ENCODE results near the gene UBAP2. TPM values are rescaled to one million over a fixed set of nuclear protein-coding genes. Genes with fewer than 3 reads are reported as not detected.

UBAP2 gene
- total and polyA plus RNA-seq, 8 donors = 28.2 to 40.3 (median 36.3) TPM

- no peaks in the 10 kb centered on the region for H3K4me1 ChIP-seq
- no peaks in the 10 kb centered on the region for H3K27me3 ChIP-seq
- TF ChIP-seq CTCF (IDR thresholded peaks at IDR 0.05) = no peak
- peaks cover 0 to 100% of the 10 kb centered on the region in 2 donors for H3K36me3 ChIP-seq
- no peak overlapping the region for H3K4me3 ChIP-seq
- intact Hi-C loops (cut with DNase I) = loop anchor here in 1 of 2 donors (10.0 kb wide), 1 partner anchor 152 kb away; no protein-coding TSS in a partner anchor
- H3K27ac ChIP-seq = no peak overlapping the region
- no peak for DNase-seq
- H3K9me3 ChIP-seq = no peaks in the 10 kb centered on the region
- ATAC-seq = no peak
Observed at GRCh38 chr9:33923079-33923478, 125.6 kb downstream of the UBAP2 start.

DNA sequence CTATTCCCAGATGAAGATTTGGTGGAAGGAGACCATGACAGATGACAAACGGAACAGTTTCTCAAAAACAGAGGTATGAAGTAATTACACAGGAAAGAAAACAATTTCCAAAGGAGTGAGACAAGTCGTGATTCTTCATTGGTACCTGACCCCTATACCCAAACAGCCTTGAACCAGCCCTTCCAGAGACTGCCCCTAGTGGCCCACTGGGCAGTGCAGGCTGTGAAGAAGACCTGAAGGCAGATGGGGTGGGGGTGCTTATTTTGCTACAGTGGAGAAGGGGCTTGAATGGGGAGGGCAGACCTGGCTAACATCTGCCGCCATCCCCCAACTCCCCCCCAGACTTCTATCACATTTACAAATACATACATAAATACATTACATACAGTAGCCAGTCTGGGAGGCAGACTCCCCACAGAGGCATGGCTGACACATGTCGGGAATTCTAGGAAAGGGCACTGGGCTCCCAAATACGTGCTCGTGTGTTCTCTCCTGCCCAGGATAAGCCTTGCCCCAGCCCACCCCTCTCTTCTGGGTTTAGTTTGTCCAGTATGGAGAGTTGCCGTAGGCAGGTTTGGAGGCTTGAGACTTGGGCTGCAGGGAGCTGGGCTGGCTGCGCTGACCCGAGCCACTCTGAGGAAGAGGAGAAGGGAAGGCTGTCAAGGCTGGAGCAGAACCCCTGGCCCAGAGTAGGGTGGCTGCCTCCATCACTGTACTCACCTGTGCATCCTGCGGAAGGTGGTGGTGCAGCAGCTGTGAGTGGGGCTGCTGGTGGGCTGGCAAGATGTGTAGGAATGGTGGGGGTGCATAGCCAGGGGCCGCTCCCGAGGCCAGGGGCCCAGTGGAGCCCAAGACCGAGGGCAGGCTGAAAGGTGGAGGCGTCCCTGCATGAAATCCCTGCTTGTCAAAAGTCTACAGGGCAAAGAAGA lies 126.5 kb downstream of the UBAP2 start:
- H3K9me3 ChIP-seq = no peaks in the 10 kb centered on the region
- DNase-seq = no peak
- peak; percentile 32 to 51 for TF ChIP-seq CTCF (IDR thresholded peaks at IDR 0.05)
- intact Hi-C loops (cut with DNase I) = loop anchor here in 1 of 2 donors (10.0 kb wide), 1 partner anchor 153 kb away; no protein-coding TSS in a partner anchor
- no peaks in the 10 kb centered on the region for H3K27me3 ChIP-seq
- H3K36me3 ChIP-seq = peaks cover 0 to 100% of the 10 kb centered on the region in 2 donors
- H3K4me3 ChIP-seq = no peak overlapping the region
- ATAC-seq = peak; percentile 27
- no peak overlapping the region for H3K27ac ChIP-seq
- H3K4me1 ChIP-seq = no peaks in the 10 kb centered on the region

GRCh38 chr9:33919276-33919897 lies 129.3 kb downstream of the UBAP2 start:
- Histone ChIP-seq H3K27ac (no peak overlapping the region), H3K4me1 (no peaks in the 10 kb centered on the region), H3K4me3 (no peak overlapping the region), H3K9me3 (no peaks in the 10 kb centered on the region), H3K36me3 (peaks cover 0 to 95% of the 10 kb centered on the region in 2 donors), H3K27me3 (no peaks in the 10 kb centered on the region)
- intact Hi-C loops (cut with DNase I) = no loop called here
- TF ChIP-seq CTCF (IDR thresholded peaks at IDR 0.05) = no peak
- ATAC-seq (no peak), DNase-seq (no peak)

DNA sequence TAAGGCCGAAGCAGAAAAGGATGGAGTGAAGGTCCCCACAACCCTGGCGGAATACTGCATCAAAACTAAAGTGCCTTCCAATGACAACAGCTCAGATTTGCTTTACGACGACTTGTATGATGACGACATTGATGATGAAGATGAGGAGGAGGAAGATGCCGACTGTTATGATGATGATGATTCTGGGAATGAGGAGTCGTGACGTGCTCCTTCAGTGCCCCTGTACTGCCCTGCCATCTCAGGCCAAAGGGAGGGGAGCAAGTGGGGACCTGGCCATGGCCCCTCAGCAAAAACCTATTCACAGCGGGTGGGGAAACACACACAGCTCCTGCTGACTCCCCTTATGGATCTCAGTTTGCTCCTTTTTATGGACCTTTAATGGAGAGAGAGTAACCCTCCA lies 131.7 kb downstream of the UBAP2 start:
- intact Hi-C loops (cut with DNase I) = no loop called here
- H3K27me3 ChIP-seq = no peaks in the 10 kb centered on the region
- H3K4me1 ChIP-seq = no peaks in the 10 kb centered on the region
- H3K36me3 ChIP-seq = peaks cover 0 to 95% of the 10 kb centered on the region in 2 donors
- no peak overlapping the region for H3K27ac ChIP-seq
- DNase-seq (no peak), ATAC-seq (no peak)
- H3K9me3 ChIP-seq = no peaks in the 10 kb centered on the region
- no peak for TF ChIP-seq CTCF (IDR thresholded peaks at IDR 0.05)
- no peak overlapping the region for H3K4me3 ChIP-seq
